K562 (cell line): ENCODE measurements around the gene OCEL1. TPM values are rescaled to one million over a fixed set of nuclear protein-coding genes. Genes with fewer than 3 reads are reported as not detected.
A peak's percentile ranks its signal among the peaks of the same experiment; 100 is the strongest.

Experiments used
- CBFA2T2 ChIP-seq: fragments of 450-650 bp; conservative IDR thresholded peaks from 2 replicates; pipeline ENCODE4 v1.6.1; 2017; ENCODE audit warnings: mild to moderate bottlenecking
- CREB3L1 ChIP-seq: fragments of 450-650 bp; IDR thresholded peaks from 2 replicates; pipeline ENCODE4 v1.6.1; 2014; ENCODE audit warnings: low read depth, mild to moderate bottlenecking, moderate library complexity, borderline replicate concordance
- FOXO4 ChIP-seq: fragments of 450-650 bp; formaldehyde crosslinking; IDR thresholded peaks from 2 replicates; pipeline ENCODE4 v1.4.0; 2020; ENCODE audit warnings: mild to moderate bottlenecking, moderate library complexity
- GATAD2A ChIP-seq: fragments of 450-650 bp; IDR thresholded peaks from 2 replicates; pipeline ENCODE4 v1.6.1; 2017
- GTF2E2 ChIP-seq: fragments of 200-800 bp; sonication (Bioruptor generic); IDR thresholded peaks from 2 replicates; pipeline ENCODE4 v1.6.1; 2016; ENCODE audit warnings: missing genetic modification characterization, missing compliant biosample characterization
- LCOR ChIP-seq: sonication (generic); formaldehyde crosslinking; IDR thresholded peaks from 2 replicates; pipeline ENCODE4 v1.8.0; 2022; ENCODE audit warnings: mild to moderate bottlenecking, missing genetic modification reagents
- NFRKB ChIP-seq: fragments of 450-650 bp; IDR thresholded peaks from 2 replicates; pipeline ENCODE4 v1.6.1; 2016; ENCODE audit warnings: low read depth
- NRF1 ChIP-seq, 2 experiments: fragments of 450-650 bp; IDR thresholded peaks in 1 of 2; conservative IDR thresholded peaks in 1 of 2; 2 replicates each; pipeline ENCODE4 v1.6.1; 2014; ENCODE audit warnings: mild to moderate bottlenecking in 2 of 2
- POLR2G ChIP-seq: fragments of 200-400 bp; formaldehyde crosslinking; IDR thresholded peaks from 2 replicates; pipeline ENCODE4 v1.6.1; 2017; ENCODE audit warnings: low read depth, mild to moderate bottlenecking, antibody characterized with exemption, low read length, moderate library complexity
- RFX1 ChIP-seq: fragments of 450-650 bp; IDR thresholded peaks from 2 replicates; pipeline ENCODE4 v1.6.1; 2016; ENCODE audit warnings: mild to moderate bottlenecking, moderate library complexity
- SMARCB1 ChIP-seq: IDR thresholded peaks from 2 replicates; pipeline ENCODE4 v1.6.1; 2011; ENCODE audit warnings: improper control_type of control experiment, low read depth; ENCODE audit not compliant: insufficient read length
- SP1 ChIP-seq: sonication (generic); formaldehyde crosslinking; IDR thresholded peaks from 2 replicates; pipeline ENCODE4 v1.8.1; 2022; ENCODE audit warnings: mild to moderate bottlenecking, missing genetic modification reagents
- TEAD1 ChIP-seq, 2 experiments: fragments of 450-650 bp in 1 of 2; sonication (generic) in 1 of 2; formaldehyde crosslinking; IDR thresholded peaks; 2 replicates each; pipeline versions ENCODE4 v1.4.0 to v1.8.0; 2020 to 2022; ENCODE audit warnings: mild to moderate bottlenecking in 2 of 2, missing genetic modification reagents in 1 of 2
- XRCC3 ChIP-seq: fragments of 450-650 bp; IDR thresholded peaks from 2 replicates; pipeline ENCODE4 v1.6.1; 2017; ENCODE audit warnings: mild to moderate bottlenecking, moderate library complexity
- ZNF143 ChIP-seq: sonication (generic); formaldehyde crosslinking; IDR thresholded peaks from 2 replicates; pipeline ENCODE4 v1.9.0; 2022; ENCODE audit warnings: mild to moderate bottlenecking, missing genetic modification reagents
- ZNF224 ChIP-seq: sonication (generic); formaldehyde crosslinking; IDR thresholded peaks from 2 replicates; pipeline ENCODE4 v1.8.0; 2022; ENCODE audit warnings: mild to moderate bottlenecking, missing genetic modification reagents
- ZNF253 ChIP-seq: fragments of 250-450 bp; sonication (Bioruptor Pico); conservative IDR thresholded peaks from 2 replicates; pipeline ENCODE4 v1.6.1; 2021; ENCODE audit warnings: mild to moderate bottlenecking
- ZNF511 ChIP-seq: sonication (generic); formaldehyde crosslinking; IDR thresholded peaks from 2 replicates; pipeline ENCODE4 v1.8.0; 2022; ENCODE audit warnings: mild to moderate bottlenecking, missing genetic modification reagents
- polyA plus RNA-seq, 8 experiments: library from polyadenylated mRNA; depleted of rRNA in 4 of 8; stranded (reverse) in 5 of 8; unstranded in 3 of 8; fragments of >200 nt; fragmentation: Nextera tagmentation in 2 of 8; fragmentation: Illumina TruSeq in 1 of 8; extraction: Ambion mirVana in 2 of 8; extraction: Trizol in 1 of 8; gene quantifications; 2 replicates each; pipeline versions ENCODE4 v1.2.1 to v1.2.3, GENCODE V29; 2011 to 2014; ENCODE audit warnings: inconsistent platforms in 1 of 8, missing spikeins in 1 of 8
- total RNA-seq, 7 experiments: library from RNA; depleted of rRNA in 6 of 7; stranded (reverse); fragments of >200 nt in 6 of 7; fragmentation: Illumina TruSeq in 2 of 7; extraction: Trizol in 2 of 7; gene quantifications; 2 replicates each; pipeline versions ENCODE4 v1.2.1 to v1.2.3, GENCODE V29; 2011 to 2021; ENCODE audit warnings: low replicate concordance in 1 of 7
- TF ChIP-seq, protein P1 (sequence below): IDR thresholded peaks from 2 replicates; pipeline ENCODE4 v1.6.1; 2012; ENCODE audit warnings: low read depth, low read length, improper control_type of control experiment, borderline replicate concordance
- TF ChIP-seq, protein P2 (sequence below): fragments of 450-650 bp; IDR thresholded peaks from 2 replicates; pipeline ENCODE4 v1.7.1; 2018; ENCODE audit warnings: mild to moderate bottlenecking, low read depth; ENCODE audit not compliant: partially characterized antibody

OCEL1 gene
- total and polyA plus RNA-seq, 9 of the 15 experiments (the other 6 are each of a cell fraction or from before 2014, with no cell fraction given), result 8.0 to 38.0 (median 12.4) TPM

GRCh38 chr19:17215127-17215971 is 10.7 kb upstream of the OCEL1 start, which contains the start of gene USE1 (continued):
- TF ChIP-seq, protein P1, sequence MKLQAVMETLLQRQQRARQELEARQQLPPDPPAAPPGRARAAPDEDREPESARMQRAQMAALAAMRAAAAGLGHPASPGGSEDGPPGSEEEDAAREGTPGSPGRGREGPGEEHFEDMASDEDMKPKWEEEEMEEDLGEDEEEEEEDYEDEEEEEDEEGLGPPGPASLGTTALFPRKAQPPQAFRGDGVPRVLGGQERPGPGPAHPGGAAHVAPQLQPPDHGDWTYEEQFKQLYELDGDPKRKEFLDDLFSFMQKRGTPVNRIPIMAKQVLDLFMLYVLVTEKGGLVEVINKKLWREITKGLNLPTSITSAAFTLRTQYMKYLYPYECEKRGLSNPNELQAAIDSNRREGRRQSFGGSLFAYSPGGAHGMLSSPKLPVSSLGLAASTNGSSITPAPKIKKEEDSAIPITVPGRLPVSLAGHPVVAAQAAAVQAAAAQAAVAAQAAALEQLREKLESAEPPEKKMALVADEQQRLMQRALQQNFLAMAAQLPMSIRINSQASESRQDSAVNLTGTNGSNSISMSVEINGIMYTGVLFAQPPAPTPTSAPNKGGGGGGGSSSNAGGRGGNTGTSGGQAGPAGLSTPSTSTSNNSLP, result no peak
- TF ChIP-seq, protein P2, sequence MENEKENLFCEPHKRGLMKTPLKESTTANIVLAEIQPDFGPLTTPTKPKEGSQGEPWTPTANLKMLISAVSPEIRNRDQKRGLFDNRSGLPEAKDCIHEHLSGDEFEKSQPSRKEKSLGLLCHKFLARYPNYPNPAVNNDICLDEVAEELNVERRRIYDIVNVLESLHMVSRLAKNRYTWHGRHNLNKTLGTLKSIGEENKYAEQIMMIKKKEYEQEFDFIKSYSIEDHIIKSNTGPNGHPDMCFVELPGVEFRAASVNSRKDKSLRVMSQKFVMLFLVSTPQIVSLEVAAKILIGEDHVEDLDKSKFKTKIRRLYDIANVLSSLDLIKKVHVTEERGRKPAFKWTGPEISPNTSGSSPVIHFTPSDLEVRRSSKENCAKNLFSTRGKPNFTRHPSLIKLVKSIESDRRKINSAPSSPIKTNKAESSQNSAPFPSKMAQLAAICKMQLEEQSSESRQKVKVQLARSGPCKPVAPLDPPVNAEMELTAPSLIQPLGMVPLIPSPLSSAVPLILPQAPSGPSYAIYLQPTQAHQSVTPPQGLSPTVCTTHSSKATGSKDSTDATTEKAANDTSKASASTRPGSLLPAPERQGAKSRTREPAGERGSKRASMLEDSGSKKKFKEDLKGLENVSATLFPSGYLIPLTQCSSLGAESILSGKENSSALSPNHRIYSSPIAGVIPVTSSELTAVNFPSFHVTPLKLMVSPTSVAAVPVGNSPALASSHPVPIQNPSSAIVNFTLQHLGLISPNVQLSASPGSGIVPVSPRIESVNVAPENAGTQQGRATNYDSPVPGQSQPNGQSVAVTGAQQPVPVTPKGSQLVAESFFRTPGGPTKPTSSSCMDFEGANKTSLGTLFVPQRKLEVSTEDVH, result peak; percentile 98
- TF ChIP-seq GTF2E2 (peak; percentile 92), LCOR (peak; percentile 80), CBFA2T2 (no peak), POLR2G (peak; percentile 98), XRCC3 (no peak), NFRKB (peak; percentile 98), TEAD1 (CRISPR knock-in tag; IDR thresholded peaks at IDR 0.05) (peak in 1 of 2 experiments; percentile 67; a peak in 3 of 4 replicates), ZNF511 (peak; percentile 79; the same call in 1 of the 2 replicates), GATAD2A (no peak), ZNF143 (0 out of 2 replicates have a peak, but pooled peaks have one; percentile 56), NRF1 (conservative IDR thresholded peaks at IDR 0.05 in 1 of 2, IDR thresholded peaks at IDR 0.05 in 1 of 2) (peak in 1 of 2 experiments; percentile 43; a peak in 1 of 4 replicates), SP1 (CRISPR knock-in tag) (peak; percentile 94), FOXO4 (no peak), RFX1 (no peak), SMARCB1 (no peak), CREB3L1 (peak; percentile 99), ZNF253 (CRISPR knock-in tag) (no peak), ZNF224 (CRISPR knock-in tag) (no peak)
